HepG2 (cell line): ENCODE data around the gene NFATC3. TPM values are rescaled to one million over a fixed set of nuclear protein-coding genes. Genes with fewer than 3 reads are reported as not detected.

Source experiments
- CBX1 ChIP-seq: IDR thresholded peaks from one replicate; pipeline ENCODE4 v1.6.1; 2016; ENCODE audit warnings: antibody characterized with exemption, low read depth
- FLYWCH1 ChIP-seq: sonication (generic); formaldehyde crosslinking; IDR thresholded peaks from 2 replicates; pipeline ENCODE4 v1.8.1; 2023; ENCODE audit warnings: mild to moderate bottlenecking, missing genetic modification reagents
- FOXC1 ChIP-seq: sonication (generic); formaldehyde crosslinking; IDR thresholded peaks from 2 replicates; pipeline ENCODE4 v1.8.0; 2022; ENCODE audit warnings: mild to moderate bottlenecking, missing genetic modification reagents, borderline replicate concordance
- JUNB ChIP-seq: sonication (generic); formaldehyde crosslinking; IDR thresholded peaks from 2 replicates; pipeline ENCODE4 v1.8.0; 2022; ENCODE audit warnings: missing genetic modification reagents, mild to moderate bottlenecking, borderline replicate concordance
- KAT7 ChIP-seq: IDR thresholded peaks from 2 replicates; pipeline ENCODE4 v1.6.1; 2018; ENCODE audit warnings: borderline replicate concordance, missing compliant biosample characterization
- KMT2B ChIP-seq: IDR thresholded peaks from 2 replicates; pipeline ENCODE4 v1.6.1; 2016; ENCODE audit warnings: missing genetic modification reagents, missing compliant biosample characterization
- NPAS2 ChIP-seq: sonication (generic); formaldehyde crosslinking; IDR thresholded peaks from 2 replicates; pipeline ENCODE4 v1.8.0; 2022; ENCODE audit warnings: mild to moderate bottlenecking, missing genetic modification reagents, borderline replicate concordance
- PRMT3 ChIP-seq: sonication (generic); formaldehyde crosslinking; IDR thresholded peaks from 2 replicates; pipeline ENCODE4 v1.8.1; 2022; ENCODE audit warnings: low read depth, mild to moderate bottlenecking, moderate library complexity, missing genetic modification reagents, borderline replicate concordance
- SNAPC4 ChIP-seq: sonication (generic); formaldehyde crosslinking; IDR thresholded peaks from 2 replicates; pipeline ENCODE4 v1.4.0; 2020; ENCODE audit warnings: mild to moderate bottlenecking, missing genetic modification reagents
- SP5 ChIP-seq: IDR thresholded peaks from 2 replicates; pipeline ENCODE4 v1.6.1; 2016; ENCODE audit warnings: low read depth, borderline replicate concordance
- SUZ12 ChIP-seq: fragments of 150-350 bp; IDR thresholded peaks from 2 replicates; pipeline ENCODE4 v1.6.1; 2014; ENCODE audit warnings: low read depth, low read length
- ZEB1 ChIP-seq: IDR thresholded peaks from 2 replicates; pipeline ENCODE4 v1.6.1; 2012; ENCODE audit warnings: mild to moderate bottlenecking, low read depth, inconsistent platforms; ENCODE audit not compliant: insufficient replicate concordance
- ZMYM4 ChIP-seq: sonication (generic); formaldehyde crosslinking; IDR thresholded peaks from 2 replicates; pipeline ENCODE4 v1.8.1; 2023; ENCODE audit warnings: mild to moderate bottlenecking, missing genetic modification reagents
- ZNF670 ChIP-seq: sonication (generic); formaldehyde crosslinking; IDR thresholded peaks from 2 replicates; pipeline ENCODE4 v1.8.0; 2022; ENCODE audit warnings: mild to moderate bottlenecking, missing genetic modification reagents, borderline replicate concordance
- ZNF841 ChIP-seq: sonication (generic); formaldehyde crosslinking; IDR thresholded peaks from 2 replicates; pipeline ENCODE4 v1.8.1; 2023; ENCODE audit warnings: missing genetic modification reagents, borderline replicate concordance
- ZUFSP ChIP-seq: sonication (generic); formaldehyde crosslinking; IDR thresholded peaks from 2 replicates; pipeline ENCODE4 v1.9.0; 2021; ENCODE audit warnings: missing genetic modification reagents, mild to moderate bottlenecking, borderline replicate concordance
- polyA plus RNA-seq, 8 experiments: library from polyadenylated mRNA; depleted of rRNA in 3 of 8; stranded (reverse) in 7 of 8; unstranded in 1 of 8; fragments of >200 nt; fragmentation: Illumina TruSeq in 4 of 8; extraction: Trizol in 4 of 8; gene quantifications; 2 replicates each; pipeline versions ENCODE4 v1.2.1 to v1.2.3, GENCODE V29; 2011 to 2016; ENCODE audit warnings: low read depth in 4 of 8, missing spikeins in 1 of 8, mixed read lengths in 1 of 8; ENCODE audit not compliant: insufficient read depth in 1 of 8
- total RNA-seq, 5 experiments: library from RNA; depleted of rRNA; stranded (reverse); fragments of >200 nt; fragmentation: Illumina TruSeq; extraction: Trizol; gene quantifications; 2 replicates each; pipeline ENCODE4 v1.2.3, GENCODE V29; 2016; ENCODE audit warnings: low read depth in 1 of 5
- TF ChIP-seq, protein P1 (sequence below): sonication (generic); formaldehyde crosslinking; IDR thresholded peaks from 2 replicates; pipeline ENCODE4 v1.5.1; 2020; ENCODE audit warnings: mild to moderate bottlenecking, missing genetic modification reagents, borderline replicate concordance

Gene NFATC3
- total and polyA plus RNA-seq, 2 of the 13 experiments (the other 11 are each of a cell fraction or from before 2014, with no cell fraction given) = 52.6 to 62.7 TPM

DNA sequence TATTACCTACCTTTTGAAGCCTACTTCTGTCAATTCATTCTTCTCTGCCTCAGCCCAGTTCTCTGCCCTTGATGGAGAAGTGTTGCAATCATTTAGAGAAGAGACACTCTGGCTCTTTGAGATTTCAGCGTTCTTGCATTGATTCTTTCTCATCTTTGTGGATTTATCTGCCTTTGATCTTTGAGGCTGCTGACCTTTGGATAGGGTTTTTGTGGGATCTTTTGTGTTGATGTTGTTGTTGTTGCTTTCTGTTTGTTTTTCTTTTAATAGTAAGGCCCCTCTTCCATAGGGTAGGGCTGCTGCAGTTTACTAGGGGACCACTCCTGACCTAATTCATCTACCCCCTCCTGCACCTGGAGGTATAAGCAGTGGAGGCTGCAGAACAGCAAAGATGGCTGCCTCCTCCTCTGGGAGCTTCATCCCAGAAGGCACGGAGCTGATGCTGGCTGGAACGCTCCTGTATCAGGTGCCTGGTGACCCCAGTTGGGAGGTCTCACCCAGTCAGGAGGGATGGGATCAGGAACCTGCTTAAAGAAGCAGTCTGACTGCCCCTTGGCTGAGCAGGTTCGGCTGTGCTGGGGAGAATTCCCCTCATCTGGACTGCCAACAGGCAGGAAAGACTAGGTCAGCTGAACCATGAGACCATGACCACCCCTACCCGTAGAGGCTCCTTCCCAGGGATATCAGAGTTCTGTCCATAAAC is 28.0 kb downstream of the NFATC3 start (continued):
- TF ChIP-seq SUZ12 = no peak
- TF ChIP-seq FOXC1 (CRISPR knock-in tag) = no peak
- TF ChIP-seq CBX1 = no peak
- peak; percentile 65 for TF ChIP-seq SP5
- TF ChIP-seq ZMYM4 (CRISPR knock-in tag) = peak; percentile 73
- TF ChIP-seq PRMT3 = no peak
- TF ChIP-seq ZEB1 = peak; percentile 17
- TF ChIP-seq SNAPC4 (CRISPR knock-in tag) = no peak
- TF ChIP-seq, protein P1, sequence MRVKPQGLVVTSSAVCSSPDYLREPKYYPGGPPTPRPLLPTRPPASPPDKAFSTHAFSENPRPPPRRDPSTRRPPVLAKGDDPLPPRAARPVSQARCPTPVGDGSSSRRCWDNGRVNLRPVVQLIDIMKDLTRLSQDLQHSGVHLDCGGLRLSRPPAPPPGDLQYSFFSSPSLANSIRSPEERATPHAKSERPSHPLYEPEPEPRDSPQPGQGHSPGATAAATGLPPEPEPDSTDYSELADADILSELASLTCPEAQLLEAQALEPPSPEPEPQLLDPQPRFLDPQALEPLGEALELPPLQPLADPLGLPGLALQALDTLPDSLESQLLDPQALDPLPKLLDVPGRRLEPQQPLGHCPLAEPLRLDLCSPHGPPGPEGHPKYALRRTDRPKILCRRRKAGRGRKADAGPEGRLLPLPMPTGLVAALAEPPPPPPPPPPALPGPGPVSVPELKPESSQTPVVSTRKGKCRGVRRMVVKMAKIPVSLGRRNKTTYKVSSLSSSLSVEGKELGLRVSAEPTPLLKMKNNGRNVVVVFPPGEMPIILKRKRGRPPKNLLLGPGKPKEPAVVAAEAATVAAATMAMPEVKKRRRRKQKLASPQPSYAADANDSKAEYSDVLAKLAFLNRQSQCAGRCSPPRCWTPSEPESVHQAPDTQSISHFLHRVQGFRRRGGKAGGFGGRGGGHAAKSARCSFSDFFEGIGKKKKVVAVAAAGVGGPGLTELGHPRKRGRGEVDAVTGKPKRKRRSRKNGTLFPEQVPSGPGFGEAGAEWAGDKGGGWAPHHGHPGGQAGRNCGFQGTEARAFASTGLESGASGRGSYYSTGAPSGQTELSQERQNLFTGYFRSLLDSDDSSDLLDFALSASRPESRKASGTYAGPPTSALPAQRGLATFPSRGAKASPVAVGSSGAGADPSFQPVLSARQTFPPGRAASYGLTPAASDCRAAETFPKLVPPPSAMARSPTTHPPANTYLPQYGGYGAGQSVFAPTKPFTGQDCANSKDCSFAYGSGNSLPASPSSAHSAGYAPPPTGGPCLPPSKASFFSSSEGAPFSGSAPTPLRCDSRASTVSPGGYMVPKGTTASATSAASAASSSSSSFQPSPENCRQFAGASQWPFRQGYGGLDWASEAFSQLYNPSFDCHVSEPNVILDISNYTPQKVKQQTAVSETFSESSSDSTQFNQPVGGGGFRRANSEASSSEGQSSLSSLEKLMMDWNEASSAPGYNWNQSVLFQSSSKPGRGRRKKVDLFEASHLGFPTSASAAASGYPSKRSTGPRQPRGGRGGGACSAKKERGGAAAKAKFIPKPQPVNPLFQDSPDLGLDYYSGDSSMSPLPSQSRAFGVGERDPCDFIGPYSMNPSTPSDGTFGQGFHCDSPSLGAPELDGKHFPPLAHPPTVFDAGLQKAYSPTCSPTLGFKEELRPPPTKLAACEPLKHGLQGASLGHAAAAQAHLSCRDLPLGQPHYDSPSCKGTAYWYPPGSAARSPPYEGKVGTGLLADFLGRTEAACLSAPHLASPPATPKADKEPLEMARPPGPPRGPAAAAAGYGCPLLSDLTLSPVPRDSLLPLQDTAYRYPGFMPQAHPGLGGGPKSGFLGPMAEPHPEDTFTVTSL = peak; percentile 76; the same call in 1 of the 2 replicates
- TF ChIP-seq ZNF841 (CRISPR knock-in tag) = no peak
- TF ChIP-seq NPAS2 (CRISPR knock-in tag) = no peak
- TF ChIP-seq KAT7 = no peak; the same call in 1 of the 2 replicates
- TF ChIP-seq JUNB = peak; percentile 54; the same call in 1 of the 2 replicates
- peak; percentile 52; the same call in 1 of the 2 replicates for TF ChIP-seq KMT2B (CRISPR knock-in tag)
- no peak for TF ChIP-seq ZNF670 (CRISPR knock-in tag)
- 0 out of 2 replicates have a peak, but pooled peaks have one; percentile 41 for TF ChIP-seq FLYWCH1
- no peak for TF ChIP-seq ZUFSP
